Right lobe of liver (tissue), 4 donors: ENCODE measurements around the gene TNFRSF17.
"Not testable (repeated sequence)": the region's sequence is repeated elsewhere in the genome, so short reads cannot be mapped to it uniquely, and the experiment has no call there.

Source experiments
- POLR2A ChIP-seq: fragments of 450-650 bp; IDR thresholded peaks from one replicate; pipeline ENCODE4 v1.6.1; 2017; ENCODE audit warnings: antibody characterized with exemption, mild to moderate bottlenecking
- TF ChIP-seq, protein P1 (sequence below), 4 donors: fragments of 200-600 bp in 3 of 4; fragments of 450-650 bp in 1 of 4; IDR thresholded peaks; one replicate each; pipeline versions ENCODE4 v1.5.1 to v1.8.0; 2016 to 2022; ENCODE audit warnings: antibody characterized with exemption in 4 of 4, mild to moderate bottlenecking in 2 of 4
- donor health status: DM: no; HTN: no; CAD: no.
- donor health status: DM: no; HTN: no; CAD: no.
- donor health status: DM: no; HTN: yes; CAD: no.

DNA sequence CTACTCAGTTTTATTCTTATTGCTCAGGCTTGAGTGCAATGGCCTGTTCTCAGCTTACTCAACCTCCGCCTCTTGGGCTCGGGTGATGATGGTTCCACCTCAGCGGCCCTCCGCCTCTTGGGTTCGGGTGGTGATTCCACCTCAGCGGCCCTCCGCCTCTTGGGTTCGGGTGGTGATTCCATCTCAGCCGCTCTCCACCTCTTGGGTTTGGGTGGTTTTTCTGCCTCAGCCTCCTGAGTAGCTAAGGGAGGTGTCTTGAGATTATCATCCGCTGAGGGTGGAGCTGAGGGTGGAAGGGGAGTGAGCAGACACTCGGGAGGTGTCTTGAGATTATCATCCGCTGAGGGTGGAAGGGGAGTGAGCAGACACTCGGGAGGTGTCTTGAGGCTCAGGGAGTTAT is 37.7 kb upstream of the TNFRSF17 start:
- TF ChIP-seq POLR2A = not testable (repeated sequence)
- TF ChIP-seq, protein P1, sequence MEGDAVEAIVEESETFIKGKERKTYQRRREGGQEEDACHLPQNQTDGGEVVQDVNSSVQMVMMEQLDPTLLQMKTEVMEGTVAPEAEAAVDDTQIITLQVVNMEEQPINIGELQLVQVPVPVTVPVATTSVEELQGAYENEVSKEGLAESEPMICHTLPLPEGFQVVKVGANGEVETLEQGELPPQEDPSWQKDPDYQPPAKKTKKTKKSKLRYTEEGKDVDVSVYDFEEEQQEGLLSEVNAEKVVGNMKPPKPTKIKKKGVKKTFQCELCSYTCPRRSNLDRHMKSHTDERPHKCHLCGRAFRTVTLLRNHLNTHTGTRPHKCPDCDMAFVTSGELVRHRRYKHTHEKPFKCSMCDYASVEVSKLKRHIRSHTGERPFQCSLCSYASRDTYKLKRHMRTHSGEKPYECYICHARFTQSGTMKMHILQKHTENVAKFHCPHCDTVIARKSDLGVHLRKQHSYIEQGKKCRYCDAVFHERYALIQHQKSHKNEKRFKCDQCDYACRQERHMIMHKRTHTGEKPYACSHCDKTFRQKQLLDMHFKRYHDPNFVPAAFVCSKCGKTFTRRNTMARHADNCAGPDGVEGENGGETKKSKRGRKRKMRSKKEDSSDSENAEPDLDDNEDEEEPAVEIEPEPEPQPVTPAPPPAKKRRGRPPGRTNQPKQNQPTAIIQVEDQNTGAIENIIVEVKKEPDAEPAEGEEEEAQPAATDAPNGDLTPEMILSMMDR (IDR thresholded peaks at IDR 0.05) = not testable (repeated sequence)
